ENCODE data around the gene HS6ST2. TPM values are rescaled to one million over a fixed set of nuclear protein-coding genes. Genes with fewer than 3 reads are reported as not detected.

The HS6ST2 gene
- total and polyA plus RNA-seq, 7 experiments from 2014 or later = 0.15 TPM; not detected in 6

GRCh38 chrX:132748909-132749308 lies 209.5 kb downstream of the HS6ST2 start:
- Mint-ChIP-seq H3K27ac (peak overlapping the region in 1 of 9 donors; percentile 3), H3K27me3 (peaks cover 0 to 3% (median 0%) of the 10 kb centered on the region in 5 donors), H3K9me3 (peaks cover 0 to 1% (median 0%) of the 10 kb centered on the region in 11 donors), H3K36me3 (no peaks in the 10 kb centered on the region), H3K4me1 (peaks cover 0 to 18% (median 0%) of the 10 kb centered on the region in 7 donors), H3K4me3 (no peak overlapping the region)
- Histone ChIP-seq H3K4me1 (ENCODE audit: control insufficient read depth in 2 of 2, insufficient read depth in 2 of 2, low read length in 2 of 2) (peaks cover 0 to 7% of the 10 kb centered on the region in 2 donors), H3K36me3 (ENCODE audit: control insufficient read depth in 2 of 3, insufficient read depth in 3 of 3, low read length in 3 of 3) (no peaks in the 10 kb centered on the region), H3K27me3 (ENCODE audit: control insufficient read depth in 2 of 2, insufficient read depth in 2 of 2, low read length in 2 of 2) (no peaks in the 10 kb centered on the region), H3K27ac (ENCODE audit: low read depth, low read length) (no peak overlapping the region), H3K4me3 (ENCODE audit: low read length) (no peak overlapping the region), H3K9me3 (ENCODE audit: control insufficient read depth in 2 of 3, low read length in 3 of 3) (no peaks in the 10 kb centered on the region)
- DNase-seq (no peak), ATAC-seq (no peak)
- POLR2A ChIA-PET = no interaction called here
- intact Hi-C loops (cut with micrococcal nuclease) = loop anchor here in 1 of 2 donors (10.0 kb wide), 1 partner anchor 206 kb away; the partner anchor contains the start of gene HS6ST2
- CTCF ChIA-PET = no interaction called here

DNA sequence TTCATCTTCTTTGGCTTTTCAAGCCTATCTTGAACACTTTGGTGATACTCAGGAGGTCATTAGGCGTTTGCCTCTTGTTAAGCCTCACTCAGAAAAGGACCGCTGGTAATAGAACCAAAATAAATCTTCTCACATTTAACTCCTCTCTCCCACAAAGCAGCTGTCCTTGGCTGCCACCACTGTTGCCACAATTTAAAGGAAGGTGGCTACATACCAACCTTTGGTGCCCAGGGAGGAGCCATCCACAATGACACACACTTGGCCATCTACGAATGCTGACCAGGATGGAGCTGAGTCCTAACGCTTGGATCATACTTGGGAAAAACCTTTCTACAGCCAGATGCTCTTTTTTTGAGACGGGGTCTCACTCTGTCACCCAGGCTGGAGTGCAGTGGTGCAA lies 210.2 kb downstream of the HS6ST2 start:
- no peaks in the 10 kb centered on the region for H3K36me3 ChIP-seq (ENCODE audit: control insufficient read depth in 2 of 3, insufficient read depth in 3 of 3, low read length in 3 of 3)

DNA sequence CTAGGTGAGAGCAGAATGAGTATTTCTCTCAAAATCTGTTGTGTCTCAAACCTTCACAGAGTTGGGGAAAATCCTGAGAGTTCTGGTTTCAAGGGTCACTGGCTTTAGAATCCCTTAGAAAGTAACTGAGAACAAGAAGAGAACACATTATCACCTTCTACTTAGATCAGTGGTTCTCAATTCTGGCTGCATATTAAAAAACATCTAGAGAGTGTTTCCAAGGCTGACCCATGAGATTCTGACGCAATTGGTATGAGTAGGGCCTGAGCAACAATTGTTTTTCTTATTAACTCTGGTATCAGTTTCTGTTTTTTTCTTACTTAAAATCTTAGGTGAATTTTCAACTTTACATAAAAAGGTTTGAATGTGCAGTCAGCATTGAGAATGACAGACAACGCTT lies 212.8 kb downstream of the HS6ST2 start:
- H3K4me3 Mint-ChIP-seq = no peak overlapping the region
- no peak overlapping the region for H3K4me3 ChIP-seq (ENCODE audit: low read length)
- no peaks in the 10 kb centered on the region for H3K36me3 Mint-ChIP-seq
- no peaks in the 10 kb centered on the region for H3K27me3 ChIP-seq (ENCODE audit: control insufficient read depth in 2 of 2, insufficient read depth in 2 of 2, low read length in 2 of 2)
- no peaks in the 10 kb centered on the region for H3K9me3 ChIP-seq (ENCODE audit: control insufficient read depth in 2 of 3, low read length in 3 of 3)
- H3K27ac Mint-ChIP-seq = no peak overlapping the region
- ChIA-PET CTCF (no interaction called here), POLR2A (no interaction called here)
- H3K27me3 Mint-ChIP-seq = peaks cover 0 to 3% (median 0%) of the 10 kb centered on the region in 5 donors
- peaks cover 0 to 27% (median 0%) of the 10 kb centered on the region in 7 donors for H3K4me1 Mint-ChIP-seq
- peaks cover 0 to 2% of the 10 kb centered on the region in 2 donors for H3K4me1 ChIP-seq (ENCODE audit: control insufficient read depth in 2 of 2, insufficient read depth in 2 of 2, low read length in 2 of 2)
- ATAC-seq = no peak
- H3K9me3 Mint-ChIP-seq = peaks cover 0 to 2% (median 0%) of the 10 kb centered on the region in 11 donors
- no peaks in the 10 kb centered on the region for H3K36me3 ChIP-seq (ENCODE audit: control insufficient read depth in 2 of 3, insufficient read depth in 3 of 3, low read length in 3 of 3)
- H3K27ac ChIP-seq (ENCODE audit: low read depth, low read length) = no peak overlapping the region
- DNase-seq = no peak
- intact Hi-C loops (cut with micrococcal nuclease) = loop anchor here in 1 of 2 donors (10.0 kb wide), 1 partner anchor 209 kb away; the partner anchor contains the start of gene HS6ST2

More for the DNA sequence above, 210.2 kb downstream of the HS6ST2 start:
- ChIA-PET POLR2A (no interaction called here), CTCF (no interaction called here)
- H3K27me3 Mint-ChIP-seq = peaks cover 0 to 3% (median 0%) of the 10 kb centered on the region in 5 donors
- Histone ChIP-seq H3K27ac (ENCODE audit: low read depth, low read length) (no peak overlapping the region), H3K9me3 (ENCODE audit: control insufficient read depth in 2 of 3, low read length in 3 of 3) (no peaks in the 10 kb centered on the region), H3K4me3 (ENCODE audit: low read length) (no peak overlapping the region), H3K27me3 (ENCODE audit: control insufficient read depth in 2 of 2, insufficient read depth in 2 of 2, low read length in 2 of 2) (no peaks in the 10 kb centered on the region), H3K4me1 (ENCODE audit: control insufficient read depth in 2 of 2, insufficient read depth in 2 of 2, low read length in 2 of 2) (peaks cover 0 to 7% of the 10 kb centered on the region in 2 donors)
- no peaks in the 10 kb centered on the region for H3K9me3 Mint-ChIP-seq
- H3K36me3 Mint-ChIP-seq = no peaks in the 10 kb centered on the region
- ATAC-seq = no peak
- intact Hi-C loops (cut with micrococcal nuclease) = loop anchor here in 1 of 2 donors (10.0 kb wide), 1 partner anchor 207 kb away; the partner anchor contains the start of gene HS6ST2
- no peak overlapping the region for H3K4me3 Mint-ChIP-seq
- peaks cover 0 to 18% (median 0%) of the 10 kb centered on the region in 7 donors for H3K4me1 Mint-ChIP-seq
- no peak for DNase-seq
- H3K27ac Mint-ChIP-seq = no peak overlapping the region

DNA sequence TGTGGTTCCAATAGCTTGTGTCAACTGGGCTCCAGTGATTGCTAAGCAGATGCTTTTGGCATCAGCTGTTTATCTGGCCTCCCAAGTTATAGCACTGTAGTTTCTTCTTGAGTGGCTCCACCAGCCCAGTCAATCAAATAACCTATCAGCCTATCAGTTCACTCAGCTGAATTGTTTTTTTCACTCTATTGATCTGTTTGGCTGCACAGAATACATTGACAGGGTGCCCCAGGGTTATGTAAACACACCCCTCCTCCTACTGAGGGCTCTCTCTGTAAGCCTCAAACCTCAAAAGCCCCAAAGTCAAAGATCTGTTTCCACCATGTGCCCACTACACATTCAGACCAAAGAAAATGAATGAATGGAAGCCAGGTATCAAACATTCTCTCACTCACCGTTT lies 214.0 kb downstream of the HS6ST2 start:
- H3K4me1 ChIP-seq (ENCODE audit: control insufficient read depth in 2 of 2, insufficient read depth in 2 of 2, low read length in 2 of 2) = no peaks in the 10 kb centered on the region
- intact Hi-C loops (cut with micrococcal nuclease) = loop anchor here in 1 of 2 donors (10.0 kb wide), 1 partner anchor 210 kb away; the partner anchor contains the start of gene HS6ST2
- H3K36me3 ChIP-seq (ENCODE audit: control insufficient read depth in 2 of 3, insufficient read depth in 3 of 3, low read length in 3 of 3) = no peaks in the 10 kb centered on the region
- DNase-seq = no peak
- Mint-ChIP-seq H3K4me3 (no peak overlapping the region), H3K36me3 (no peaks in the 10 kb centered on the region), H3K9me3 (peaks cover 0 to 2% (median 0%) of the 10 kb centered on the region in 11 donors), H3K4me1 (peaks cover 0 to 24% (median 0%) of the 10 kb centered on the region in 7 donors), H3K27ac (no peak overlapping the region), H3K27me3 (peaks cover 0 to 3% (median 0%) of the 10 kb centered on the region in 5 donors)
- H3K4me3 ChIP-seq (ENCODE audit: low read length) = no peak overlapping the region
- no peak overlapping the region for H3K27ac ChIP-seq (ENCODE audit: low read depth, low read length)
- no peaks in the 10 kb centered on the region for H3K9me3 ChIP-seq (ENCODE audit: control insufficient read depth in 2 of 3, low read length in 3 of 3)
- ChIA-PET CTCF (no interaction called here), POLR2A (no interaction called here)
- no peaks in the 10 kb centered on the region for H3K27me3 ChIP-seq (ENCODE audit: control insufficient read depth in 2 of 2, insufficient read depth in 2 of 2, low read length in 2 of 2)
- no peak for ATAC-seq

DNA sequence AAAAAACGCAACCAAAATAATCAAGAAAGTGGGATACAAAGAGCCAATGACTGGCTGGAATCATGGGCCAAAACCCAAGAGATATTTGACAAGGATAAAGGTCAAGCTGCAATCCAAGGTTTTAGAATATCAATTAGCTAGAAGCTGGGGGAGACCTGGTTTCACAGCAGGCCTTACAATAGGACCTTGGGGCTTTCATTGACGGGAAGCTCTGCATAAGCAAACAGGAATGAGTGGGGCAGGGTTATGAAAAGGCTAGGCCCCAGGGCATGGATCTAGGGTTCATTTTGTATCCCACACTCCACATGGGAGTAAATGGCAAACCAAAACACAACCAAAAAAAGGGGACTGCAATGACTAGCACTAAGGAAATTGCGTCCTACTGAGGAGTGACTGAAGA lies 215.3 kb downstream of the HS6ST2 start:
- H3K9me3 Mint-ChIP-seq = peaks cover 0 to 2% (median 0%) of the 10 kb centered on the region in 11 donors
- no peak for ATAC-seq
- H3K36me3 ChIP-seq (ENCODE audit: control insufficient read depth in 2 of 3, insufficient read depth in 3 of 3, low read length in 3 of 3) = no peaks in the 10 kb centered on the region
- H3K27ac Mint-ChIP-seq = no peak overlapping the region
- no peak for DNase-seq
- POLR2A ChIA-PET = no interaction called here
- no peaks in the 10 kb centered on the region for H3K27me3 Mint-ChIP-seq
- peaks cover 3 to 30% (median 7%) of the 10 kb centered on the region in 7 donors for H3K4me1 Mint-ChIP-seq
- H3K4me1 ChIP-seq (ENCODE audit: control insufficient read depth in 2 of 2, insufficient read depth in 2 of 2, low read length in 2 of 2) = peaks cover 0 to 4% of the 10 kb centered on the region in 2 donors
- no peak overlapping the region for H3K4me3 ChIP-seq (ENCODE audit: low read length)
- no peak overlapping the region for H3K27ac ChIP-seq (ENCODE audit: low read depth, low read length)
- H3K4me3 Mint-ChIP-seq = no peak overlapping the region
- no peaks in the 10 kb centered on the region for H3K9me3 ChIP-seq (ENCODE audit: control insufficient read depth in 2 of 3, low read length in 3 of 3)
- intact Hi-C loops (cut with micrococcal nuclease) = loop anchor here in 1 of 2 donors (10.0 kb wide), 1 partner anchor 212 kb away; the partner anchor contains the start of gene HS6ST2
- no peaks in the 10 kb centered on the region for H3K27me3 ChIP-seq (ENCODE audit: control insufficient read depth in 2 of 2, insufficient read depth in 2 of 2, low read length in 2 of 2)
- CTCF ChIA-PET = no interaction called here
- H3K36me3 Mint-ChIP-seq = no peaks in the 10 kb centered on the region

- Histone ChIP-seq H3K27ac (ENCODE audit: low read depth, low read length) (no peak overlapping the region), H3K4me3 (ENCODE audit: low read length) (no peak overlapping the region), H3K9me3 (ENCODE audit: control insufficient read depth in 2 of 3, low read length in 3 of 3) (no peaks in the 10 kb centered on the region), H3K4me1 (ENCODE audit: control insufficient read depth in 2 of 2, insufficient read depth in 2 of 2, low read length in 2 of 2) (peaks cover 0 to 11% of the 10 kb centered on the region in 2 donors), H3K27me3 (ENCODE audit: control insufficient read depth in 2 of 2, insufficient read depth in 2 of 2, low read length in 2 of 2) (no peaks in the 10 kb centered on the region), H3K36me3 (ENCODE audit: control insufficient read depth in 2 of 3, insufficient read depth in 3 of 3, low read length in 3 of 3) (no peaks in the 10 kb centered on the region)
- no peaks in the 10 kb centered on the region for H3K27me3 Mint-ChIP-seq
- intact Hi-C loops (cut with micrococcal nuclease) = loop anchor here in 1 of 2 donors (10.0 kb wide), 1 partner anchor 213 kb away; the partner anchor contains the start of gene HS6ST2
- H3K36me3 Mint-ChIP-seq = no peaks in the 10 kb centered on the region
- ATAC-seq (no peak), DNase-seq (no peak)
- H3K27ac Mint-ChIP-seq = no peak overlapping the region
- CTCF ChIA-PET = no interaction called here
- peaks cover 0 to 2% (median 0%) of the 10 kb centered on the region in 11 donors for H3K9me3 Mint-ChIP-seq
- H3K4me1 Mint-ChIP-seq = peaks cover 6 to 37% (median 16%) of the 10 kb centered on the region in 7 donors
- POLR2A ChIA-PET = no interaction called here
- no peak overlapping the region for H3K4me3 Mint-ChIP-seq
Measured at GRCh38 chrX:132742246-132742645, 216.2 kb downstream of the HS6ST2 start.

DNA sequence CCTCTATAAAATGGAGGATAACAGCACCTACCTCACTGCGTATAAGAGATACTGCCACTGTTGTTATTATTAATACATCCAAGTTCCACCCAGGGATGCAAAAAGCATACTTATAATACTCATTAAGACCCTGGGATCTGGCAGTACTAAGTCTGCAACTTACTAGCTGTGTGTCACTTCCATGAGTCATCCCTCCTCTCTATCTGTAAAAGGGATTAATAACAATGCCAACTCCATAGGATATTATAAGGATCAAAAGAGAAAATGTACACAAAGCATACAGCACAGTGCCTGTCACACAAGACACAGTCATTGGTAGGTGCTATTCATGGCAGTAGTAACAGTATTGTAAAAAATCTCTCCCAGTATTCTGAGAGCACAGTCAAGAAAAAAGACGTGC lies 216.7 kb downstream of the HS6ST2 start:
- Histone ChIP-seq H3K27ac (ENCODE audit: low read depth, low read length) (no peak overlapping the region), H3K4me1 (ENCODE audit: control insufficient read depth in 2 of 2, insufficient read depth in 2 of 2, low read length in 2 of 2) (peaks cover 0 to 11% of the 10 kb centered on the region in 2 donors), H3K9me3 (ENCODE audit: control insufficient read depth in 2 of 3, low read length in 3 of 3) (no peaks in the 10 kb centered on the region), H3K27me3 (ENCODE audit: control insufficient read depth in 2 of 2, insufficient read depth in 2 of 2, low read length in 2 of 2) (no peaks in the 10 kb centered on the region), H3K4me3 (ENCODE audit: low read length) (no peak overlapping the region), H3K36me3 (ENCODE audit: control insufficient read depth in 2 of 3, insufficient read depth in 3 of 3, low read length in 3 of 3) (no peaks in the 10 kb centered on the region)
- Mint-ChIP-seq H3K27ac (no peak overlapping the region), H3K9me3 (peaks cover 0 to 2% (median 0%) of the 10 kb centered on the region in 11 donors), H3K27me3 (no peaks in the 10 kb centered on the region), H3K36me3 (no peaks in the 10 kb centered on the region), H3K4me1 (peaks cover 6 to 39% (median 19%) of the 10 kb centered on the region in 7 donors), H3K4me3 (no peak overlapping the region)
- ChIA-PET CTCF (no interaction called here), POLR2A (no interaction called here)
- DNase-seq (no peak), ATAC-seq (no peak)
- intact Hi-C loops (cut with micrococcal nuclease) = loop anchor here in 1 of 2 donors (10.0 kb wide), 1 partner anchor 213 kb away; the partner anchor contains the start of gene HS6ST2

All from naive thymus-derived CD4-positive, alpha-beta T cell (primary cell).